Retinal pigment epithelial cell (primary cell): ENCODE results near the gene CPT2.
A peak's percentile ranks its signal among the peaks of the same experiment; 100 is the strongest.

Experiments used
- DNase-seq: peaks from one replicate; pipeline ENCODE4 v3.0.0-alpha.2; 2010; ENCODE audit warnings: low read depth
- H3K4me3 ChIP-seq: 2 replicates; pipeline ENCODE4 v1.5.1; 2011; ENCODE audit warnings: mild to moderate bottlenecking, low read length, control low read depth, moderate library complexity
- TF ChIP-seq, protein P1 (sequence below): conservative IDR thresholded peaks from 2 replicates; pipeline ENCODE4 v1.5.1; 2011; ENCODE audit warnings: low read depth, low read length, control low read depth, inconsistent platforms

CPT2 gene

DNA sequence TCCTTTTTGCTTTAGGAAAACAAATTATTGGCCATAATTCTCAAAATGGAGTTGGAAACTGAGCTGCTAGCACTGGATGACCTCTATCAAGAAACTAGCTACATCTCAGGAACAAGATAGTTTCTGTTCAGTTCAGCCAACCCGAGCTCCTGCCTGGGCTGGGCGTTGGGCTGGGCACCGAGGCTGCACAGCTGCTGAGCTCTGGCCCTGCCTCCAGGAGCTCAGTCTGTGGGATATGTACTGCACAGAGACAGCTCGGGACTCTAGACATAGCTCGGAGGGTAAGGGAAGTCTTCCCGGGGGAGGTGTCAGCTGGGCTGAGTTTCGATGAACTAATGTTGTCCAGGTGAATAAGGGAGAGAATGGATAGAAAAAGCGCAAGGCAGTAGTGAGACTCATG, 29.7 kb upstream of the CPT2 start:
- no peak overlapping the region for H3K4me3 ChIP-seq
- TF ChIP-seq, protein P1, sequence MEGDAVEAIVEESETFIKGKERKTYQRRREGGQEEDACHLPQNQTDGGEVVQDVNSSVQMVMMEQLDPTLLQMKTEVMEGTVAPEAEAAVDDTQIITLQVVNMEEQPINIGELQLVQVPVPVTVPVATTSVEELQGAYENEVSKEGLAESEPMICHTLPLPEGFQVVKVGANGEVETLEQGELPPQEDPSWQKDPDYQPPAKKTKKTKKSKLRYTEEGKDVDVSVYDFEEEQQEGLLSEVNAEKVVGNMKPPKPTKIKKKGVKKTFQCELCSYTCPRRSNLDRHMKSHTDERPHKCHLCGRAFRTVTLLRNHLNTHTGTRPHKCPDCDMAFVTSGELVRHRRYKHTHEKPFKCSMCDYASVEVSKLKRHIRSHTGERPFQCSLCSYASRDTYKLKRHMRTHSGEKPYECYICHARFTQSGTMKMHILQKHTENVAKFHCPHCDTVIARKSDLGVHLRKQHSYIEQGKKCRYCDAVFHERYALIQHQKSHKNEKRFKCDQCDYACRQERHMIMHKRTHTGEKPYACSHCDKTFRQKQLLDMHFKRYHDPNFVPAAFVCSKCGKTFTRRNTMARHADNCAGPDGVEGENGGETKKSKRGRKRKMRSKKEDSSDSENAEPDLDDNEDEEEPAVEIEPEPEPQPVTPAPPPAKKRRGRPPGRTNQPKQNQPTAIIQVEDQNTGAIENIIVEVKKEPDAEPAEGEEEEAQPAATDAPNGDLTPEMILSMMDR: no peak
- DNase-seq: no peak

DNA sequence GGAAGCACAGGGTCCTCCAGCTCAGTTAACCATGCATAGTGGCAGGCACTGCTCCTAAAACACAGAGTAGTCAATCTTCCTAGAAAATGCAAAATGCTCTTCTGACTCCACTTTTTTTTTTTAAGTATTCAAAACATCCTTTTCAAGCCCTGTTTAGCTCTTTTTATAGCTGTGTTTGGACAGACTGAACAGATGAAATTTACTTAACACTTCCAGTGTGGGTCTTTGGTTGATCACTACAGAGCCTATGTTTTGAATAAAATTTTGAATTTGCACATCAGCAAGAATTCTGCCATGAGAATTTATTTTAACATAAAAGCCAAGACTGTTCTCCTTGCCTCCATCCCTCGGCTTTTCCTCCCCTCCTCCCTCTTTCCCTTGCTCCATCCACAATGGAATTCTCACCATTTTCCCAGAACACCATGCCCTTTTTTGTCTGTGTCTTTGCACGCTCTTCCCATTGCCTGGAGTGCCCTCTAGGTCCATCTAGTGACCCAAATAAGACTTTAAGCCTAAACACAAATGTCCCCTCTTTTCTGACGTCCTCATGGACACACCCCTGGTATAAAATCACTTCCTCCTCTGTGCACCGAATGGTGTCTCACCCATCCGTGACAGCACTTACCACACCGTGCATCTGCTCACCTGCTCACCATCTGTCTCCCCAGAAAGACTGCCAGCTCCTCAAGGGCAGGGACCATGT, 24.0 kb upstream of the CPT2 start:
- H3K4me3 ChIP-seq: no peak overlapping the region
- DNase-seq: no peak
- TF ChIP-seq, protein P1: peak; percentile 30

DNA sequence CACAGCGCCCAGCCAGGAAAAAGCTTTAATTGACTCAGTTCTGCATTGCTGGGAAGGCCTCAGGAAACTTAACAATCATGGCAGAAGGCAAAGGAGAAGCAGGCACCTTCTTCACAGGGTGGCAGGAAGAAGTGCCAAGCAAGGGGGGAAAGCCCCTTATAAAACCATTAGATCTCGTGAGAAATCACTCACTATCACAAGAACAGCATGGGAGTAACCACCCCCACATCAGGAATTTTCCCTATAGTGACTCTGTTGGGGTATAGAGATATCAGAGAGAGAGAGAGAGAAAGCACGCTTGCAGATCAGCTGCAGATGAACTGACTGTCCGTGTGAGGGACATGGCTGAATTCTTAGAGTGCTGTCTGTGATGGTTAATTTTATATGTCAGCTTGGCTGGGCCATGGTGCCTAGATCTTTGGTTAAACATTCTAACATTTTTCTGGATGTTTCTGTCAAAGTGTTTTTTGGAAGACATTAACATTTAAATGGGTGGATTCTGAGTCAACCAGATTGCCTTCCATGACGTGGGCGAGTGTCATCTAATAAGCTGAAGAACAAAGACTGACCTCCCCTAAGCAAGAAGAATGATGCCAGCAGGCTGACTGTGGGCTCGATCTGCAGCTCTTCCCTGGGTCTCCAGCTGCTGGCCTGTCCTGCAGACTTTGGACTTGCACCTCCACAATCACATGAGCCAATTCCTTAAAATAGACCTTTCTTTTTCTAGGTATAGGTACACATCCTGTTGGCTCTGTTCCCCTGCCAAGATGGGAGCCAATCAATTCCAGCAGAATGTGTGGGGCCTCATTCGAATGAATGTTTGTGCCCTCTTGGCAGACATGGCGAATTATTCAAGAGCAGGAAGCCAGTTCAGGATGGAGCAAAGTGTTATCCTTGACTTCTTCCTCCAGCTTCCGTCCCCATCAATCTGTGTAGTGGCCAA, 21.4 kb upstream of the CPT2 start:
- TF ChIP-seq, protein P1: no peak

DNA sequence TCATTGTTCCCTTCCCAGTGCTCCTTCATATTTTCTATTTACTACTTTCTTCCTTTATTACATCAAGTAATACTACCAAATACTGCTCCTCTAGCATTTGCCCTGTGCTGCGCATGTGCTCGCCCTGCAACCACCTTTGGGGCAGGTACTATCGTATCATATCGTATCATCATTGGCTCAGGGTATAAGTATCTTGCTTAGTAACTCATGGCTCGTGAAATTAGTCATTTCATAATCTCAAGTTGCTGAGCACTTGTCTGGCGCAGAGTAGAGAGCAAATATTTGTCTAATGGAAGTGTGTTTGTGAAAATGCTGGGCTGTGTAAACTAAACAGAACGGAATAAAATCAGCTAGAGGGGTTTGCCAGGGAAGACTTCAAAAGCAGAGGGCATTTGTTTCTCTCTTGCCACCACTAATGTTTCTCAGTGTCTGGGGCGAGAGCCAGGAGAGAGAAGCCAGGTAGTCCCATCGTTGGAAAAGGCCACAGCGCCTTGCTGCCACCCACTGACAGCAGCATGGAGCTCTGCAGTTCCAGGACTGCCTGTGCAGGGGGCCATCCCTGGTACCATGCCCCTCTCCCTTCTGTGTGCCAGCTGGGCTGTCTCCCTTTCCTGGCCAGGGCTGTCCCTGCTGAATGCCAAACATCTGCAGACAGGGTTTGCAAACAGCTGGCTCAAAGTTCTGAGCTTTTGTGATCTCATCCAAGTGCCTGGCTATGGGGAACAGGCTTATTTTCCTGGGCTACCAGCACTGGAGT, 20.0 kb upstream of the CPT2 start:
- DNase-seq: no peak
- H3K4me3 ChIP-seq: no peak overlapping the region
- TF ChIP-seq, protein P1: peak; percentile 53

More for the DNA sequence above, 21.4 kb upstream of the CPT2 start:
- no peak for DNase-seq
- H3K4me3 ChIP-seq: no peak overlapping the region

DNA sequence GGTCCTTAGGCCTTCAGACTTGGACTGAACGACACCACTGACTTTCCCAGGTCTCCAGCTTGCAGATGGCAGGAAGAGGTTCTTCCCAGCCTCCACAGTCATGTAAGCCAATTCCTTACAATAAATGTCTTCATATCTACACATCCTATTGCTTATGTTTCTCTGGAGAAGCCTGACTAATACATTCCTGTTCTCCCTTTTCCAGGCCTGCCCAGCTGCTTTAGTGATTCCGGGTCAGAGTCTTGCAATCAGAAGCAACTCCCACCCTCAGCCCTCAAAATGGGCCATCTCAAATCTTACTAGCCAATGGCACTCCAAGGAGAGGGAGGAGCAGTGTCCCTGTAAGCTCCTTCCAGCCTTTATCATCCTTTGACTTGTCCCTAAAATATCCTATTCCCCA, 16.4 kb upstream of the CPT2 start:
- H3K4me3 ChIP-seq: no peak overlapping the region
- DNase-seq: no peak
- TF ChIP-seq, protein P1: no peak

DNA sequence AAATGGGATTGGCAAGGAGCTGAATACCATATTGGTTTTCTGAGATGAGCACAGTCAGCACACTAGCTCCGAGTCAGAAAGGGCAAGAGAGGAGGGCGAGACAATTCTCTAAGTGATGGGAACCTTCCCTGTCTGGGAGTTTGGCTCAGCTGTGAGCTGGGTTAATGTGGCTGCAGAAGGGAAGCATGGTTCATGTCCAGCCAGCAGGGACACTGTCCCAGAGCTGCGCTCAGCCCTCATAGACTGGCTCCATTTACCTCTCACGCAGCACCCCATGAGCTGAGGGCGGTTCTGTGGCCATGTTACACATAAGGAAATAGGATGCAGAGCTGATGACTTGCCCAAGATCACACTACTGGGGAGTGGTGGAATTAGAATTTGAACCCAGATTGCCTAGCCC, 15.7 kb upstream of the CPT2 start:
- no peak for DNase-seq
- no peak overlapping the region for H3K4me3 ChIP-seq
- TF ChIP-seq, protein P1: no peak
